OCI-LY1 (cell line): ENCODE results near the gene STKLD1.

Source experiments
- EZH2 ChIP-seq: fragments of 200-600 bp; sonication (generic), shearing (Covaris generic); IDR thresholded peaks from 2 replicates; pipeline ENCODE4 v1.8.0; 2017; ENCODE audit warnings: borderline replicate concordance, mixed run types, mild to moderate bottlenecking, antibody characterized with exemption, low read length, moderate library complexity, mixed read lengths
- TF ChIP-seq, protein P1 (sequence below): fragments of 200-600 bp; sonication (generic), shearing (Covaris generic); IDR thresholded peaks from 2 replicates; pipeline ENCODE4 v1.5.1; 2017; ENCODE audit warnings: mild to moderate bottlenecking, antibody characterized with exemption, low read length, moderate library complexity, mixed read lengths

DNA sequence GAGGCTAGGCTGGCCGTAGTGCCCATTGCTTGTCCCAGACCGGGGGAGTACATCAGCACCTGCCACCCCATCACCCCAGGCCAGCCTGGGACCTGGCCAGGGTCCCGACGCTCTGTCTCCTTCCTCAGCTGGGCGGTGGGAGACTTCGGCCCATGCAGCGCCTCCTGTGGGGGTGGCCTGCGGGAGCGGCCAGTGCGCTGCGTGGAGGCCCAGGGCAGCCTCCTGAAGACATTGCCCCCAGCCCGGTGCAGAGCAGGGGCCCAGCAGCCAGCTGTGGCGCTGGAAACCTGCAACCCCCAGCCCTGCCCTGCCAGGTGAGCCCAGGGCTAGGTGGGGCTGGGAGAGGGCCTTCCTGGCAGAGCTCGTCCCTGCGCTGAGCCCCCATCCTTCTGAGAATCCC lies 67.1 kb downstream of the STKLD1 start:
- no peak for TF ChIP-seq EZH2
- TF ChIP-seq, protein P1, sequence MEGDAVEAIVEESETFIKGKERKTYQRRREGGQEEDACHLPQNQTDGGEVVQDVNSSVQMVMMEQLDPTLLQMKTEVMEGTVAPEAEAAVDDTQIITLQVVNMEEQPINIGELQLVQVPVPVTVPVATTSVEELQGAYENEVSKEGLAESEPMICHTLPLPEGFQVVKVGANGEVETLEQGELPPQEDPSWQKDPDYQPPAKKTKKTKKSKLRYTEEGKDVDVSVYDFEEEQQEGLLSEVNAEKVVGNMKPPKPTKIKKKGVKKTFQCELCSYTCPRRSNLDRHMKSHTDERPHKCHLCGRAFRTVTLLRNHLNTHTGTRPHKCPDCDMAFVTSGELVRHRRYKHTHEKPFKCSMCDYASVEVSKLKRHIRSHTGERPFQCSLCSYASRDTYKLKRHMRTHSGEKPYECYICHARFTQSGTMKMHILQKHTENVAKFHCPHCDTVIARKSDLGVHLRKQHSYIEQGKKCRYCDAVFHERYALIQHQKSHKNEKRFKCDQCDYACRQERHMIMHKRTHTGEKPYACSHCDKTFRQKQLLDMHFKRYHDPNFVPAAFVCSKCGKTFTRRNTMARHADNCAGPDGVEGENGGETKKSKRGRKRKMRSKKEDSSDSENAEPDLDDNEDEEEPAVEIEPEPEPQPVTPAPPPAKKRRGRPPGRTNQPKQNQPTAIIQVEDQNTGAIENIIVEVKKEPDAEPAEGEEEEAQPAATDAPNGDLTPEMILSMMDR, result no peak
